ENCODE measurements around the gene SMIM41.

SMIM41 gene

DNA sequence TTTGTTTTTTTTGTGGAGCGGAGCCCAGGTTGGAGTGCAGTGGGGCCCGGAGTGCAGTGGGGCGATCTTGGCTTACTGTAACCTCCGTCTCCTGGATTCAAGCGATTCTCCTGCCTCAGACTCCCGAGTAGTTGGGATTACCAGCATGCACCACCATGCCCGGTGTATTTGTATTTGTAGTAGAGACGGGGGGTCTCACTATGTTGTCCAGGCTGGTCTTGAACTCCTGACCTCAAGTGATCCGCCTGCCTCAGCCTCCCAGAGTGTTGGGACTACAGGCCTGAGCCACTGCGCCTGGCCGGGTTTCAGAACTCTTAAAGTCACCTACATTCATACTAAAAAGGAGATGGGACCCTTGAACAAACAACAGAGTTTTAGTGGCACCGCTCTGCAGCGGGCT is 59.6 kb downstream of the SMIM41 start:
- Histone ChIP-seq H3K36me3 (ENCODE audit: insufficient read depth, insufficient read length, low read length) (no peaks in the 10 kb centered on the region), H3K9ac (ENCODE audit: insufficient read length, low read depth) (no peak overlapping the region), H3K4me3 (ENCODE audit: insufficient read length, low read depth) (no peak overlapping the region), H3K27me3 (ENCODE audit: insufficient read depth, insufficient read length) (no peaks in the 10 kb centered on the region), H3K4me1 (ENCODE audit: insufficient read depth, insufficient read length) (peaks cover 13% of the 10 kb centered on the region), H3K9me3 (ENCODE audit: insufficient read depth, low read length) (no peaks in the 10 kb centered on the region)
- no peak for DNase-seq (ENCODE audit: low read depth, low spot score)
- TF ChIP-seq YY1 (IDR thresholded peaks at IDR 0.05; ENCODE audit: insufficient read depth, insufficient read length) (no peak), SUZ12 (IDR thresholded peaks at IDR 0.05; ENCODE audit: extremely low read depth, insufficient read depth, insufficient read length) (no peak), ZNF274 (IDR thresholded peaks at IDR 0.05; ENCODE audit: low read depth, low read length) (no peak)

- DNase-seq (ENCODE audit: low read depth, low spot score): no peak
- H3K27me3 ChIP-seq (ENCODE audit: insufficient read depth, insufficient read length): no peaks in the 10 kb centered on the region
- TF ChIP-seq SUZ12 (IDR thresholded peaks at IDR 0.05; ENCODE audit: extremely low read depth, insufficient read depth, insufficient read length) (no peak), ZNF274 (IDR thresholded peaks at IDR 0.05; ENCODE audit: low read depth, low read length) (no peak), YY1 (IDR thresholded peaks at IDR 0.05; ENCODE audit: insufficient read depth, insufficient read length) (no peak)
- H3K9me3 ChIP-seq (ENCODE audit: insufficient read depth, low read length): no peaks in the 10 kb centered on the region
- H3K4me3 ChIP-seq (ENCODE audit: insufficient read length, low read depth): no peak overlapping the region
- H3K4me1 ChIP-seq (ENCODE audit: insufficient read depth, insufficient read length): peaks cover 17% of the 10 kb centered on the region
- no peak overlapping the region for H3K9ac ChIP-seq (ENCODE audit: insufficient read length, low read depth)
- no peaks in the 10 kb centered on the region for H3K36me3 ChIP-seq (ENCODE audit: insufficient read depth, insufficient read length, low read length)
These were observed 60.1 kb downstream of the SMIM41 start for GRCh38 chr12:52139579-52140062.

DNA sequence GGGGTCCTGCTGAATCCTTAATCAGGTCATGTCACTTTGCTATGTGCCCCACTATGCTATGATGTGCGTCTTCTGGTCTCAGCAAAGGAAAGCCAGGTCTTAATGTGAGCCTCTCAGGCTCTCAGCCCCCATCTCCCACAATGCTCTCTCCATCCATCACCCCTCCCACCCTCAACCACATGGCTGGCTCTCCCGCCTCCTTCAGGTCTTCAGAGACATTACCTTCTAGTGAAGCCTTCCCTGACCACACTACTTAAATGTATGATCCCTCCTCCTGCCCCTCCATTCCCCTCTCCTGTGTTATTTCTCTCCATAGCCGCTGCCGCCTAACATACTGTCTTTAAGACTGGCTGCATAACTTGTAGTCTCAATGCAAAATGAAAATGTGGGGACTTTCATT is 61.8 kb downstream of the SMIM41 start:
- Histone ChIP-seq H3K4me1 (ENCODE audit: insufficient read depth, insufficient read length) (peaks cover 28% of the 10 kb centered on the region), H3K36me3 (ENCODE audit: insufficient read depth, insufficient read length, low read length) (no peaks in the 10 kb centered on the region), H3K9me3 (ENCODE audit: insufficient read depth, low read length) (no peaks in the 10 kb centered on the region), H3K27me3 (ENCODE audit: insufficient read depth, insufficient read length) (no peaks in the 10 kb centered on the region), H3K9ac (ENCODE audit: insufficient read length, low read depth) (no peak overlapping the region), H3K4me3 (ENCODE audit: insufficient read length, low read depth) (no peak overlapping the region)
- TF ChIP-seq ZNF274 (IDR thresholded peaks at IDR 0.05; ENCODE audit: low read depth, low read length) (no peak), YY1 (IDR thresholded peaks at IDR 0.05; ENCODE audit: insufficient read depth, insufficient read length) (no peak), SUZ12 (IDR thresholded peaks at IDR 0.05; ENCODE audit: extremely low read depth, insufficient read depth, insufficient read length) (no peak)
- DNase-seq (ENCODE audit: low read depth, low spot score): no peak

- H3K9ac ChIP-seq (ENCODE audit: insufficient read length, low read depth): no peak overlapping the region
These were observed 62.4 kb downstream of the SMIM41 start for GRCh38 chr12:52141875-52142274.

GRCh38 chr12:52142431-52142830 is 62.9 kb downstream of the SMIM41 start:
- no peak overlapping the region for H3K4me3 ChIP-seq (ENCODE audit: insufficient read length, low read depth)
- H3K9ac ChIP-seq (ENCODE audit: insufficient read length, low read depth): no peak overlapping the region
- no peaks in the 10 kb centered on the region for H3K27me3 ChIP-seq (ENCODE audit: insufficient read depth, insufficient read length)
- H3K4me1 ChIP-seq (ENCODE audit: insufficient read depth, insufficient read length): peaks cover 36% of the 10 kb centered on the region
- TF ChIP-seq SUZ12 (IDR thresholded peaks at IDR 0.05; ENCODE audit: extremely low read depth, insufficient read depth, insufficient read length): no peak
- no peak for TF ChIP-seq YY1 (IDR thresholded peaks at IDR 0.05; ENCODE audit: insufficient read depth, insufficient read length)
- TF ChIP-seq ZNF274 (IDR thresholded peaks at IDR 0.05; ENCODE audit: low read depth, low read length): no peak
- DNase-seq (ENCODE audit: low read depth, low spot score): no peak
- no peaks in the 10 kb centered on the region for H3K36me3 ChIP-seq (ENCODE audit: insufficient read depth, insufficient read length, low read length)
- no peaks in the 10 kb centered on the region for H3K9me3 ChIP-seq (ENCODE audit: insufficient read depth, low read length)

More at GRCh38 chr12:52141875-52142274, 62.4 kb downstream of the SMIM41 start:
- H3K4me3 ChIP-seq (ENCODE audit: insufficient read length, low read depth): no peak overlapping the region
- no peak for TF ChIP-seq SUZ12 (IDR thresholded peaks at IDR 0.05; ENCODE audit: extremely low read depth, insufficient read depth, insufficient read length)
- TF ChIP-seq YY1 (IDR thresholded peaks at IDR 0.05; ENCODE audit: insufficient read depth, insufficient read length): no peak
- TF ChIP-seq ZNF274 (IDR thresholded peaks at IDR 0.05; ENCODE audit: low read depth, low read length): no peak
- no peaks in the 10 kb centered on the region for H3K9me3 ChIP-seq (ENCODE audit: insufficient read depth, low read length)
- no peaks in the 10 kb centered on the region for H3K27me3 ChIP-seq (ENCODE audit: insufficient read depth, insufficient read length)
- H3K36me3 ChIP-seq (ENCODE audit: insufficient read depth, insufficient read length, low read length): no peaks in the 10 kb centered on the region
- DNase-seq (ENCODE audit: low read depth, low spot score): no peak
- peaks cover 32% of the 10 kb centered on the region for H3K4me1 ChIP-seq (ENCODE audit: insufficient read depth, insufficient read length)

DNA sequence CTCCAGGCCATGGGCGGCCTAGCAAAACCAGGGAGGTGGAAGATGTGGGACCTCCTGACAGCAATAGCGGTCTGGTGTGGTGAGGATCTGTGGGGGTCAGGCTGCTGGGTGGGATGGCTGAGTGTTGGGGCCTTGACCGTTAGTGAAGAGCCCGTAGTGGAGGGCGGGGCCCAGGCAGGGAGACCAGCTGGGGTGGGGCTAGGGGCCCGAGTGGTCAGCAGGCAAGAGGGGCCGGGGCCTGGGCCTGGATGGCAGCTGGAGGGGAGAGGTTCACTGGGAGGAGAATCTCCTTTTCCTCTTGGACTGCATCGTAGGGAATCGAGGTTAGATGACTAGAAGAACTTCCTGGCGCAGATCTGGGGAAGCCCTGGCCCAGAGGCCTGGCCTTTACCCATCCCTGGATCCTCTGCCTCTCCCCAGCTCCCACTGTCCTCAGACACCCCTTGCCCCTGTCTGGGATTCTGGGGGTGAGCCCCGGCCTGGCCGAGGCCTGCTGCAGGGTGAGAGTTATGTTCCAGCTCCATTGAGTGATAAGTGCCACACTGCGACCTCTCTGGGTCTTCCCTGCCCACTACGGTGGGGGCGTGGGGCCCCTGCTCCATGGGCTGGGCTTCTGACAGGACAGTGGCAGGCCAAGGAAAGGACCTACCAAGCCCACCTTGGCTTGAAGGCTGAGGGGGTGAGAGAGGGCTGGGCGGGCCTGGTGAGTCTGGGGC is 65.2 kb downstream of the SMIM41 start:
- no peak for DNase-seq (ENCODE audit: low read depth, low spot score)
- TF ChIP-seq ZNF274 (IDR thresholded peaks at IDR 0.05; ENCODE audit: low read depth, low read length) (no peak), YY1 (IDR thresholded peaks at IDR 0.05; ENCODE audit: insufficient read depth, insufficient read length) (no peak), SUZ12 (IDR thresholded peaks at IDR 0.05; ENCODE audit: extremely low read depth, insufficient read depth, insufficient read length) (no peak)
- Histone ChIP-seq H3K9ac (ENCODE audit: insufficient read length, low read depth) (peak overlapping the region; percentile 72), H3K4me1 (ENCODE audit: insufficient read depth, insufficient read length) (peaks cover 50% of the 10 kb centered on the region), H3K27me3 (ENCODE audit: insufficient read depth, insufficient read length) (no peaks in the 10 kb centered on the region), H3K4me3 (ENCODE audit: insufficient read length, low read depth) (no peak overlapping the region), H3K9me3 (ENCODE audit: insufficient read depth, low read length) (no peaks in the 10 kb centered on the region), H3K36me3 (ENCODE audit: insufficient read depth, insufficient read length, low read length) (no peaks in the 10 kb centered on the region)

GRCh38 chr12:52145228-52146088 is 66.0 kb downstream of the SMIM41 start:
- Histone ChIP-seq H3K9ac (ENCODE audit: insufficient read length, low read depth) (peak overlapping the region; percentile 72), H3K36me3 (ENCODE audit: insufficient read depth, insufficient read length, low read length) (no peaks in the 10 kb centered on the region), H3K27me3 (ENCODE audit: insufficient read depth, insufficient read length) (no peaks in the 10 kb centered on the region), H3K4me3 (ENCODE audit: insufficient read length, low read depth) (no peak overlapping the region), H3K4me1 (ENCODE audit: insufficient read depth, insufficient read length) (peaks cover 50% of the 10 kb centered on the region), H3K9me3 (ENCODE audit: insufficient read depth, low read length) (no peaks in the 10 kb centered on the region)
- TF ChIP-seq SUZ12 (IDR thresholded peaks at IDR 0.05; ENCODE audit: extremely low read depth, insufficient read depth, insufficient read length) (no peak), ZNF274 (IDR thresholded peaks at IDR 0.05; ENCODE audit: low read depth, low read length) (no peak), YY1 (IDR thresholded peaks at IDR 0.05; ENCODE audit: insufficient read depth, insufficient read length) (no peak)
- no peak for DNase-seq (ENCODE audit: low read depth, low spot score)
